ENCODE results near the gene FRMPD4. TPM values are rescaled to one million over a fixed set of nuclear protein-coding genes. Genes with fewer than 3 reads are reported as not detected.

Gene FRMPD4
- total and polyA plus RNA-seq, 9 donors = 0.01 to 0.20 (median 0.05) TPM; not detected in 6

DNA sequence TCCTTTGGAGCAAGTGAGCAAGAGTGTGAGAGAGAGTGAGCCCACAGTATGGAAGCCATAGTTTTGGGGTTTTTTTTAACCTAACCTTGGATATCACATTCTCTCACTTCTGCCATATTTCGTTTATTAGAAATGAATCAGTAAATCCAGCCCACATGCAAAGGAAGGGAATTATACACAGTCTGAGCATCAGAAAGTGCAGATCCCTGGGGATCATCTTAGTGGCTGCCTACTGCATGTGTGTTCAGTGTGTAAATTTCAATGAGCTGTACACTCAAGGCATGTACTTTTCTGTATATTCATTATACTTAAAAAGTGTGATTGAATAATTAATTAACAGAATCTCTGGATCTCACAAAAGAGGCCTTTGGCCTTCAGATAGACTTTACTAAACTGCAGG lies 519.2 kb downstream of the FRMPD4 start:
- no peaks in the 10 kb centered on the region for H3K9me3 ChIP-seq
- H3K4me1 ChIP-seq (ENCODE audit: insufficient read depth) = no peaks in the 10 kb centered on the region
- 46 to 49% (median 49%) methylated on average over 1 of the region's 1 CpG for WGBS, 3 donors
- intact Hi-C loops (cut with DNase I) = no loop called here
- no peak overlapping the region for H3K4me3 ChIP-seq
- no peak for DNase-seq
- H3K27me3 ChIP-seq = no peaks in the 10 kb centered on the region
- no peak for TF ChIP-seq POLR2A (IDR thresholded peaks at IDR 0.05)
- TF ChIP-seq, protein P1, sequence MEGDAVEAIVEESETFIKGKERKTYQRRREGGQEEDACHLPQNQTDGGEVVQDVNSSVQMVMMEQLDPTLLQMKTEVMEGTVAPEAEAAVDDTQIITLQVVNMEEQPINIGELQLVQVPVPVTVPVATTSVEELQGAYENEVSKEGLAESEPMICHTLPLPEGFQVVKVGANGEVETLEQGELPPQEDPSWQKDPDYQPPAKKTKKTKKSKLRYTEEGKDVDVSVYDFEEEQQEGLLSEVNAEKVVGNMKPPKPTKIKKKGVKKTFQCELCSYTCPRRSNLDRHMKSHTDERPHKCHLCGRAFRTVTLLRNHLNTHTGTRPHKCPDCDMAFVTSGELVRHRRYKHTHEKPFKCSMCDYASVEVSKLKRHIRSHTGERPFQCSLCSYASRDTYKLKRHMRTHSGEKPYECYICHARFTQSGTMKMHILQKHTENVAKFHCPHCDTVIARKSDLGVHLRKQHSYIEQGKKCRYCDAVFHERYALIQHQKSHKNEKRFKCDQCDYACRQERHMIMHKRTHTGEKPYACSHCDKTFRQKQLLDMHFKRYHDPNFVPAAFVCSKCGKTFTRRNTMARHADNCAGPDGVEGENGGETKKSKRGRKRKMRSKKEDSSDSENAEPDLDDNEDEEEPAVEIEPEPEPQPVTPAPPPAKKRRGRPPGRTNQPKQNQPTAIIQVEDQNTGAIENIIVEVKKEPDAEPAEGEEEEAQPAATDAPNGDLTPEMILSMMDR (IDR thresholded peaks at IDR 0.05) = no peak
- TF ChIP-seq EP300 (IDR thresholded peaks at IDR 0.05) = no peak
- H3K27ac ChIP-seq = no peak overlapping the region
- H3K36me3 ChIP-seq = no peaks in the 10 kb centered on the region

DNA sequence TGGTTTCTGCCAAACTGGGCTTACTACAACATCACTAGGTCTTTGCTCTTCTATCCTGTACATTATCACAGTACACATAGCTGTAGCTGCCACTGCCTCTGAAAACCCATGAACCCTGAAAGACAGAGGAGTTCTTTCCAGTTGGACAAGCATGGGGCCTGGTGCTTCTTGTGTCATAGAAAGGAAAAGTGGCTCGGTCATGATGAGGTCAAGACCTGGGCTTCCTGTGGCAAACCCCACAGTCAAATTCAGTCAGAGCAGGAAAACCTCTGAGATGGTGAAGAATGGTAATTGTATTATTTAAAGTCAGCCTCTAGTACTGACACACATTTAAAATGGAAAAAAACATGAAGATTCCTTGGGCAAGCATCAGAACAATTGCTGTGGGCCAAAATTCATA lies 519.6 kb downstream of the FRMPD4 start:
- no peaks in the 10 kb centered on the region for H3K36me3 ChIP-seq
- 64 to 72% (median 65%) methylated on average over 1 of the region's 1 CpG for WGBS, 3 donors
- no peak for DNase-seq
- no peaks in the 10 kb centered on the region for H3K4me1 ChIP-seq (ENCODE audit: insufficient read depth)
- no peak overlapping the region for H3K27ac ChIP-seq
- H3K27me3 ChIP-seq = no peaks in the 10 kb centered on the region
- intact Hi-C loops (cut with DNase I) = no loop called here
- TF ChIP-seq, protein P1 (IDR thresholded peaks at IDR 0.05) = no peak
- TF ChIP-seq POLR2A (IDR thresholded peaks at IDR 0.05) = no peak
- no peak for TF ChIP-seq EP300 (IDR thresholded peaks at IDR 0.05)
- no peaks in the 10 kb centered on the region for H3K9me3 ChIP-seq
- H3K4me3 ChIP-seq = no peak overlapping the region

GRCh38 chrX:12661464-12661863 lies 523.2 kb downstream of the FRMPD4 start:
- no peak overlapping the region for H3K4me3 ChIP-seq
- H3K9me3 ChIP-seq = no peaks in the 10 kb centered on the region
- intact Hi-C loops (cut with DNase I) = no loop called here
- no peak for DNase-seq
- no peaks in the 10 kb centered on the region for H3K36me3 ChIP-seq
- WGBS, 3 donors = 76 to 85% (median 84%) methylated on average over 2 of the region's 2 CpGs
- TF ChIP-seq EP300 (IDR thresholded peaks at IDR 0.05) = no peak
- no peak overlapping the region for H3K27ac ChIP-seq
- H3K27me3 ChIP-seq = no peaks in the 10 kb centered on the region
- no peaks in the 10 kb centered on the region for H3K4me1 ChIP-seq (ENCODE audit: insufficient read depth)

DNA sequence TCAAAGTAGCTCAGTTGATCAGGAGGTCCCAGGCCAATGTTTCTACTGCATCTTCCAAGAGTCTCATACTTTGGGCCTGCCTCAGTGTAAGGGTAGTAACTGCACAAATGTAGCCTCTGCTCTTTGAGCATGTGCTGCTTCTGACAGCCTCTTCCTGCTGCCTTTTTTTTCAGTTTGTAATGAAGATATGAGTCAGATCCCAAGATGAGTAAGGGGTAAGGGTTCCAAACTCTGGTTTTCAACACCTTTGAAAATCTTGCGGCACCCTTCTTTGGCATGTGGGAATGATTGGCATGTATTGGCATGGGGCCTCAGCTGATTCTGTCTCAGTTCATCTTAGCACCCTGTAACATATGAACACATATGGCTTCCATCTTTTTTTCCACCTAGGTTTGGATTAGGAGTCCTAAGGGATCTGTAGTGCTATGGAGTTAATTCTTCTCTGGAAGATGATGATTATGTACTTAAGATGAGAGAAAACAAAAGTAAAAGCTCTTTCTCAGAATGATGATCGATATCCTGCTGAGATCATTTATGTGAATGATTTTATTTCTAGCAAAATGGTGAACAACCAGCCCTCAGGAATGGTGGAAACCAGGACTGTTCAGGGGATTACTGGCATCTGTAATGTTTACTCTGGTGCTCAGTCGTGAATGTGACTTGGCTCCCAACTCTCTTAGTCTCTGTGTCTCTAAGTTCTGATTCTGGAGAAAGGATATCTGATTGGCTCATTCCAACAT lies 534.3 kb downstream of the FRMPD4 start:
- 75 to 80% (median 80%) methylated on average over 3 of the region's 3 CpGs for WGBS, 3 donors
- DNase-seq = no peak
- Histone ChIP-seq H3K27ac (no peak overlapping the region), H3K27me3 (no peaks in the 10 kb centered on the region), H3K9me3 (no peaks in the 10 kb centered on the region), H3K4me3 (no peak overlapping the region), H3K4me1 (ENCODE audit: insufficient read depth) (no peaks in the 10 kb centered on the region), H3K36me3 (no peaks in the 10 kb centered on the region)
- TF ChIP-seq POLR2A (IDR thresholded peaks at IDR 0.05) (no peak), EP300 (IDR thresholded peaks at IDR 0.05) (no peak)
- TF ChIP-seq, protein P1 (IDR thresholded peaks at IDR 0.05) = no peak
- intact Hi-C loops (cut with DNase I) = no loop called here

- TF ChIP-seq, protein P1 (IDR thresholded peaks at IDR 0.05) = no peak
- TF ChIP-seq EP300 (IDR thresholded peaks at IDR 0.05) = no peak
- no peak for TF ChIP-seq POLR2A (IDR thresholded peaks at IDR 0.05)
- DNase-seq = no peak
- no peak overlapping the region for H3K27ac ChIP-seq
- no peaks in the 10 kb centered on the region for H3K27me3 ChIP-seq
- no peaks in the 10 kb centered on the region for H3K9me3 ChIP-seq
- no peaks in the 10 kb centered on the region for H3K4me1 ChIP-seq (ENCODE audit: insufficient read depth)
- WGBS, 3 donors = 48 to 60% (median 50%) methylated on average over 2 of the region's 2 CpGs
- intact Hi-C loops (cut with DNase I) = no loop called here
- no peaks in the 10 kb centered on the region for H3K36me3 ChIP-seq
- no peak overlapping the region for H3K4me3 ChIP-seq
Observed at GRCh38 chrX:12673487-12673886, 535.2 kb downstream of the FRMPD4 start.
